Activated naive CD4-positive, alpha-beta T cell treated with anti-CD3 and anti-CD28 coated beads, Interleukin-2, amount 50 U/mL, for 72 hours (primary cell): ENCODE data around the gene C3. TPM values are rescaled to one million over a fixed set of nuclear protein-coding genes. Genes with fewer than 3 reads are reported as not detected.
"Not testable (repeated sequence)": the region's sequence is repeated elsewhere in the genome, so short reads cannot be mapped to it uniquely, and the experiment has no call there.

ENCODE experiments used
- ATAC-seq, 2 donors: fragments of 150-1000 bp; cut with Tn5 transposase; 2 replicates each; pipeline ENCODE4 v1.10.0; 2021; ENCODE audit warnings: mild to moderate bottlenecking in 2 of 2, moderate library complexity in 2 of 2
- DNase-seq, 2 donors: peaks; one replicate each; pipeline ENCODE4 v3.0.0; 2021 to 2022; ENCODE audit warnings: low spot score in 2 of 2
- H3K27ac Mint-ChIP-seq, 2 donors: one replicate each; pipeline ENCODE4 v1.8.0; 2022; ENCODE audit warnings: mild to moderate bottlenecking in 2 of 2, mixed read lengths in 2 of 2
- H3K36me3 Mint-ChIP-seq, 2 donors: one replicate each; pipeline ENCODE4 v1.8.0; 2022; ENCODE audit warnings: mixed read lengths in 2 of 2
- H3K9me3 Mint-ChIP-seq, 2 donors: one replicate each; pipeline ENCODE4 v1.8.0; 2022; ENCODE audit warnings: mixed read lengths in 2 of 2
- total RNA-seq, 2 donors: library from RNA; stranded (reverse); gene quantifications; one replicate each; pipeline ENCODE4 v1.2.3, GENCODE V29; 2022

The C3 gene
- total RNA-seq, 2 donors from 2014 or later, result 0.54 to 0.84 TPM

GRCh38 chr19:6752256-6753177 is 32.1 kb upstream of the C3 start:
- H3K36me3 Mint-ChIP-seq, result peaks cover 7 to 33% of the 10 kb centered on the region in 2 donors
- DNase-seq (no peak), ATAC-seq (peak in 1 of 2 donors; percentile 2)
- no peaks in the 10 kb centered on the region for H3K9me3 Mint-ChIP-seq
- H3K27ac Mint-ChIP-seq, result peak overlapping the region; percentile 57 to 74

- no peaks in the 10 kb centered on the region for H3K9me3 Mint-ChIP-seq
- no peak for DNase-seq
- peaks cover 7 to 33% of the 10 kb centered on the region in 2 donors for H3K36me3 Mint-ChIP-seq
- no peak for ATAC-seq
- no peak overlapping the region for H3K27ac Mint-ChIP-seq
Observed at GRCh38 chr19:6751189-6751588, 30.7 kb upstream of the C3 start.

GRCh38 chr19:6750062-6750461 is 29.6 kb upstream of the C3 start:
- no peaks in the 10 kb centered on the region for H3K9me3 Mint-ChIP-seq
- peaks cover 12 to 32% of the 10 kb centered on the region in 2 donors for H3K36me3 Mint-ChIP-seq
- H3K27ac Mint-ChIP-seq, result no peak overlapping the region
- ATAC-seq (no peak), DNase-seq (no peak)

- not testable (repeated sequence) for H3K9me3 Mint-ChIP-seq, H3K27ac Mint-ChIP-seq, DNase-seq, ATAC-seq
- peaks cover 16 to 32% of the 10 kb centered on the region in 2 donors for H3K36me3 Mint-ChIP-seq
Observed at GRCh38 chr19:6748543-6748942, 28.1 kb upstream of the C3 start.

- H3K9me3 Mint-ChIP-seq, result no peaks in the 10 kb centered on the region
- no peak overlapping the region for H3K27ac Mint-ChIP-seq
- ATAC-seq (no peak), DNase-seq (no peak)
- peaks cover 25 to 33% of the 10 kb centered on the region in 2 donors for H3K36me3 Mint-ChIP-seq
Observed at GRCh38 chr19:6745965-6746364, 25.5 kb upstream of the C3 start.

GRCh38 chr19:6744381-6745301 is 24.2 kb upstream of the C3 start:
- DNase-seq (no peak), ATAC-seq (no peak)
- H3K9me3 Mint-ChIP-seq, result no peaks in the 10 kb centered on the region
- peaks cover 26 to 29% of the 10 kb centered on the region in 2 donors for H3K36me3 Mint-ChIP-seq
- peak overlapping the region in 1 of 2 donors; percentile 9 for H3K27ac Mint-ChIP-seq

GRCh38 chr19:6743714-6744380 is 23.4 kb upstream of the C3 start:
- Mint-ChIP-seq H3K9me3 (no peaks in the 10 kb centered on the region), H3K36me3 (peaks cover 21 to 24% of the 10 kb centered on the region in 2 donors), H3K27ac (peak overlapping the region; percentile 9 to 77)
- ATAC-seq (no peak), DNase-seq (no peak)

- Mint-ChIP-seq H3K36me3 (peaks cover 21% of the 10 kb centered on the region in 2 donors), H3K9me3 (no peaks in the 10 kb centered on the region), H3K27ac (no peak overlapping the region)
- DNase-seq (no peak), ATAC-seq (no peak)
Observed at GRCh38 chr19:6743066-6743465, 22.6 kb upstream of the C3 start.

- no peaks in the 10 kb centered on the region for H3K9me3 Mint-ChIP-seq
- ATAC-seq (peak in 1 of 2 donors; percentile 10), DNase-seq (peak in 1 of 2 donors; percentile 83)
- peaks cover 19 to 26% of the 10 kb centered on the region in 2 donors for H3K36me3 Mint-ChIP-seq
- H3K27ac Mint-ChIP-seq, result peak overlapping the region; percentile 75 to 88
Observed at GRCh38 chr19:6740589-6741343, 20.3 kb upstream of the C3 start.

- ATAC-seq, result peak in 1 of 2 donors; percentile 29
- Mint-ChIP-seq H3K36me3 (peaks cover 19 to 21% of the 10 kb centered on the region in 2 donors), H3K9me3 (no peaks in the 10 kb centered on the region), H3K27ac (peak overlapping the region in 1 of 2 donors; percentile 75)
- DNase-seq, result peak; percentile 24 to 84
Observed at GRCh38 chr19:6739883-6740588, 19.6 kb upstream of the C3 start.

- Mint-ChIP-seq H3K27ac (peak within 1 kb of the TSS; percentile 92 to 97), H3K36me3 (peaks cover 17 to 20% of the 10 kb centered on the region in 2 donors), H3K9me3 (no peaks in the 10 kb centered on the region)
- ATAC-seq (peak; percentile 0 to 5), DNase-seq (peak; percentile 79 to 87)
Observed at GRCh38 chr19:6739390-6739882, 19.0 kb upstream of the C3 start, which contains the start of gene TRIP10. TSS of gene TRIP10 (plus strand) at chr19:6739680. CDS start at chr19:6739762, 82 bp downstream.

- no peaks in the 10 kb centered on the region for H3K9me3 Mint-ChIP-seq
- ATAC-seq, result no peak
- H3K36me3 Mint-ChIP-seq, result peaks cover 12 to 16% of the 10 kb centered on the region in 2 donors
- peak; percentile 46 to 69 for DNase-seq
- H3K27ac Mint-ChIP-seq, result peak overlapping the region; percentile 92 to 97
Observed at GRCh38 chr19:6738787-6739389, 18.4 kb upstream of the C3 start.

- Mint-ChIP-seq H3K27ac (peak overlapping the region; percentile 92 to 97), H3K9me3 (no peaks in the 10 kb centered on the region), H3K36me3 (peaks cover 10 to 16% of the 10 kb centered on the region in 2 donors)
- ATAC-seq (peak; percentile 7 to 25), DNase-seq (peak; percentile 74 to 78)
Observed at GRCh38 chr19:6737873-6738786, 17.7 kb upstream of the C3 start.
